HepG2 (cell line): ENCODE results near the gene DTNB. TPM values are rescaled to one million over a fixed set of nuclear protein-coding genes. Genes with fewer than 3 reads are reported as not detected.

ENCODE experiments used
- AHR ChIP-seq: IDR thresholded peaks from 2 replicates; pipeline ENCODE4 v1.6.1; 2018; ENCODE audit warnings: missing genetic modification reagents, missing compliant biosample characterization
- BCL3 ChIP-seq: sonication (generic); formaldehyde crosslinking; IDR thresholded peaks from 2 replicates; pipeline ENCODE4 v1.5.1; 2020; ENCODE audit warnings: mild to moderate bottlenecking, missing genetic modification reagents, moderate library complexity
- CCDC6 ChIP-seq: sonication (generic); formaldehyde crosslinking; IDR thresholded peaks from 2 replicates; pipeline ENCODE4 v1.8.1; 2022; ENCODE audit warnings: mild to moderate bottlenecking, missing genetic modification reagents, moderate library complexity
- CTCF ChIP-seq: sonication (generic); formaldehyde crosslinking; IDR thresholded peaks from 2 replicates; pipeline ENCODE4 v1.5.0; 2020; ENCODE audit warnings: mild to moderate bottlenecking, missing genetic modification reagents, moderate library complexity
- ELF3 ChIP-seq: IDR thresholded peaks from 2 replicates; pipeline ENCODE4 v1.6.1; 2016; ENCODE audit warnings: missing genetic modification reagents, missing compliant biosample characterization
- FOXA1 ChIP-seq, 2 experiments: fragments of 450-650 bp in 1 of 2; sonication (generic) in 1 of 2; formaldehyde crosslinking in 1 of 2; IDR thresholded peaks; 2 replicates each; pipeline versions ENCODE4 v1.4.0 to v1.6.1; 2016 to 2020; ENCODE audit warnings: missing genetic modification reagents in 1 of 2
- FOXJ3 ChIP-seq: sonication (generic); formaldehyde crosslinking; IDR thresholded peaks from 2 replicates; pipeline ENCODE4 v1.4.0; 2020; ENCODE audit warnings: missing genetic modification reagents, mild to moderate bottlenecking, borderline replicate concordance
- KMT2A ChIP-seq: sonication (generic); formaldehyde crosslinking; IDR thresholded peaks from 2 replicates; pipeline ENCODE4 v1.4.0; 2020; ENCODE audit warnings: missing genetic modification reagents
- MAZ ChIP-seq, 2 experiments: sonication (generic) in 1 of 2; formaldehyde crosslinking in 1 of 2; IDR thresholded peaks; 2 replicates each; pipeline versions ENCODE4 v1.5.0 to v1.6.1; 2012 to 2020; ENCODE audit warnings: low read depth in 2 of 2, mild to moderate bottlenecking in 2 of 2, borderline replicate concordance in 1 of 2, improper control_type of control experiment in 1 of 2, low read length in 1 of 2, missing genetic modification reagents in 1 of 2, moderate library complexity in 1 of 2
- RFX5 ChIP-seq: IDR thresholded peaks from 2 replicates; pipeline ENCODE4 v1.6.1; 2011; ENCODE audit warnings: low read depth, low read length, improper control_type of control experiment
- SMC3 ChIP-seq: IDR thresholded peaks from 2 replicates; pipeline ENCODE4 v1.6.1; 2011; ENCODE audit warnings: low read length, improper control_type of control experiment
- YEATS2 ChIP-seq: sonication (generic); formaldehyde crosslinking; IDR thresholded peaks from 2 replicates; pipeline ENCODE4 v1.4.0; 2020; ENCODE audit warnings: missing genetic modification reagents, borderline replicate concordance
- ZBTB26 ChIP-seq: IDR thresholded peaks from 2 replicates; pipeline ENCODE4 v1.6.1; 2016; ENCODE audit warnings: missing compliant biosample characterization, missing genetic modification reagents, borderline replicate concordance
- ZBTB8A ChIP-seq: sonication (generic); formaldehyde crosslinking; IDR thresholded peaks from 2 replicates; pipeline ENCODE4 v1.4.0; 2020; ENCODE audit warnings: mild to moderate bottlenecking, low read depth, missing genetic modification reagents, borderline replicate concordance
- polyA plus RNA-seq, 8 experiments: library from polyadenylated mRNA; depleted of rRNA in 3 of 8; stranded (reverse) in 7 of 8; unstranded in 1 of 8; fragments of >200 nt; fragmentation: Illumina TruSeq in 4 of 8; extraction: Trizol in 4 of 8; gene quantifications; 2 replicates each; pipeline versions ENCODE4 v1.2.1 to v1.2.3, GENCODE V29; 2011 to 2016; ENCODE audit warnings: low read depth in 4 of 8, missing spikeins in 1 of 8, mixed read lengths in 1 of 8; ENCODE audit not compliant: insufficient read depth in 1 of 8
- total RNA-seq, 5 experiments: library from RNA; depleted of rRNA; stranded (reverse); fragments of >200 nt; fragmentation: Illumina TruSeq; extraction: Trizol; gene quantifications; 2 replicates each; pipeline ENCODE4 v1.2.3, GENCODE V29; 2016; ENCODE audit warnings: low read depth in 1 of 5
- TF ChIP-seq, protein P1 (sequence below): IDR thresholded peaks from 2 replicates; pipeline ENCODE4 v1.4.0; 2020; ENCODE audit warnings: mild to moderate bottlenecking, missing genetic modification reagents
- TF ChIP-seq, protein P2 (sequence below): IDR thresholded peaks from 2 replicates; pipeline ENCODE4 v1.6.1; 2016; ENCODE audit warnings: low read depth, borderline replicate concordance
- TF ChIP-seq, protein P3 (sequence below): IDR thresholded peaks from 2 replicates; pipeline ENCODE4 v1.6.1; 2012; ENCODE audit warnings: low read depth, low read length, improper control_type of control experiment

Gene DTNB
- total and polyA plus RNA-seq, 2 of the 13 experiments (the other 11 are each of a cell fraction or from before 2014, with no cell fraction given) = 14.4 to 23.9 TPM

GRCh38 chr2:25664183-25664964 lies 9.0 kb downstream of the DTNB start (continued):
- TF ChIP-seq, protein P1, sequence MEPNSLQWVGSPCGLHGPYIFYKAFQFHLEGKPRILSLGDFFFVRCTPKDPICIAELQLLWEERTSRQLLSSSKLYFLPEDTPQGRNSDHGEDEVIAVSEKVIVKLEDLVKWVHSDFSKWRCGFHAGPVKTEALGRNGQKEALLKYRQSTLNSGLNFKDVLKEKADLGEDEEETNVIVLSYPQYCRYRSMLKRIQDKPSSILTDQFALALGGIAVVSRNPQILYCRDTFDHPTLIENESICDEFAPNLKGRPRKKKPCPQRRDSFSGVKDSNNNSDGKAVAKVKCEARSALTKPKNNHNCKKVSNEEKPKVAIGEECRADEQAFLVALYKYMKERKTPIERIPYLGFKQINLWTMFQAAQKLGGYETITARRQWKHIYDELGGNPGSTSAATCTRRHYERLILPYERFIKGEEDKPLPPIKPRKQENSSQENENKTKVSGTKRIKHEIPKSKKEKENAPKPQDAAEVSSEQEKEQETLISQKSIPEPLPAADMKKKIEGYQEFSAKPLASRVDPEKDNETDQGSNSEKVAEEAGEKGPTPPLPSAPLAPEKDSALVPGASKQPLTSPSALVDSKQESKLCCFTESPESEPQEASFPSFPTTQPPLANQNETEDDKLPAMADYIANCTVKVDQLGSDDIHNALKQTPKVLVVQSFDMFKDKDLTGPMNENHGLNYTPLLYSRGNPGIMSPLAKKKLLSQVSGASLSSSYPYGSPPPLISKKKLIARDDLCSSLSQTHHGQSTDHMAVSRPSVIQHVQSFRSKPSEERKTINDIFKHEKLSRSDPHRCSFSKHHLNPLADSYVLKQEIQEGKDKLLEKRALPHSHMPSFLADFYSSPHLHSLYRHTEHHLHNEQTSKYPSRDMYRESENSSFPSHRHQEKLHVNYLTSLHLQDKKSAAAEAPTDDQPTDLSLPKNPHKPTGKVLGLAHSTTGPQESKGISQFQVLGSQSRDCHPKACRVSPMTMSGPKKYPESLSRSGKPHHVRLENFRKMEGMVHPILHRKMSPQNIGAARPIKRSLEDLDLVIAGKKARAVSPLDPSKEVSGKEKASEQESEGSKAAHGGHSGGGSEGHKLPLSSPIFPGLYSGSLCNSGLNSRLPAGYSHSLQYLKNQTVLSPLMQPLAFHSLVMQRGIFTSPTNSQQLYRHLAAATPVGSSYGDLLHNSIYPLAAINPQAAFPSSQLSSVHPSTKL (CRISPR knock-in tag) = peak; percentile 52
- TF ChIP-seq KMT2A (CRISPR knock-in tag) (0 out of 2 replicates have a peak, but pooled peaks have one; percentile 27), BCL3 (CRISPR knock-in tag) (no peak), AHR (CRISPR knock-in tag) (no peak), ELF3 (CRISPR knock-in tag) (0 out of 2 replicates have a peak, but pooled peaks have one; percentile 40), SMC3 (peak; percentile 85), MAZ (IDR thresholded peaks at IDR 0.05; ENCODE audit: borderline replicate concordance, low read depth, low read length) (no peak), MAZ (CRISPR knock-in tag; IDR thresholded peaks at IDR 0.05; ENCODE audit: low read depth) (no peak), YEATS2 (peak; percentile 25; the same call in 1 of the 2 replicates), CTCF (CRISPR knock-in tag) (peak; percentile 89), FOXJ3 (no peak), RFX5 (no peak), ZBTB26 (no peak), CCDC6 (no peak), ZBTB8A (CRISPR knock-in tag) (no peak), FOXA1 (IDR thresholded peaks at IDR 0.05) (no peak), FOXA1 (CRISPR knock-in tag; IDR thresholded peaks at IDR 0.05) (no peak)
- TF ChIP-seq, protein P2, sequence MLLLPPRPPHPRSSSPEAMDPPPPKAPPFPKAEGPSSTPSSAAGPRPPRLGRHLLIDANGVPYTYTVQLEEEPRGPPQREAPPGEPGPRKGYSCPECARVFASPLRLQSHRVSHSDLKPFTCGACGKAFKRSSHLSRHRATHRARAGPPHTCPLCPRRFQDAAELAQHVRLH (CRISPR knock-in tag) = 0 out of 2 replicates have a peak, but pooled peaks have one; percentile 42
- TF ChIP-seq, protein P3, sequence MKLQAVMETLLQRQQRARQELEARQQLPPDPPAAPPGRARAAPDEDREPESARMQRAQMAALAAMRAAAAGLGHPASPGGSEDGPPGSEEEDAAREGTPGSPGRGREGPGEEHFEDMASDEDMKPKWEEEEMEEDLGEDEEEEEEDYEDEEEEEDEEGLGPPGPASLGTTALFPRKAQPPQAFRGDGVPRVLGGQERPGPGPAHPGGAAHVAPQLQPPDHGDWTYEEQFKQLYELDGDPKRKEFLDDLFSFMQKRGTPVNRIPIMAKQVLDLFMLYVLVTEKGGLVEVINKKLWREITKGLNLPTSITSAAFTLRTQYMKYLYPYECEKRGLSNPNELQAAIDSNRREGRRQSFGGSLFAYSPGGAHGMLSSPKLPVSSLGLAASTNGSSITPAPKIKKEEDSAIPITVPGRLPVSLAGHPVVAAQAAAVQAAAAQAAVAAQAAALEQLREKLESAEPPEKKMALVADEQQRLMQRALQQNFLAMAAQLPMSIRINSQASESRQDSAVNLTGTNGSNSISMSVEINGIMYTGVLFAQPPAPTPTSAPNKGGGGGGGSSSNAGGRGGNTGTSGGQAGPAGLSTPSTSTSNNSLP = no peak
